AG04449 (cell line): ENCODE measurements around the gene SLX4IP.

ENCODE experiments used
- CTCF ChIA-PET: fragments of 350-600 bp; formaldehyde crosslinking; extraction: SDS; loops from one replicate; lab custom pipeline; 2021; ENCODE audit warnings: antibody characterized with exemption; lab: Yijun Ruan, JAX
- POLR2A ChIA-PET: fragments of 400-600, 350-600 bp; formaldehyde crosslinking; extraction: SDS; loops from one replicate; lab custom pipeline; 2020; ENCODE audit warnings: antibody characterized with exemption, inconsistent platforms; lab: Yijun Ruan, JAX
- DNase-seq: peaks from one replicate; pipeline ENCODE4 v3.0.0-alpha.2; 2010; ENCODE audit warnings: low read depth, low spot score
- H3K4me3 ChIP-seq: 2 replicates; pipeline ENCODE4 v1.5.1; 2011; ENCODE audit warnings: low read depth, mild to moderate bottlenecking, control low read depth, low read length
- TF ChIP-seq, protein P1 (sequence below): IDR thresholded peaks from one replicate; pipeline ENCODE4 v1.5.1; 2011; ENCODE audit warnings: mild to moderate bottlenecking, moderate library complexity, low read length, control low read depth, inconsistent platforms; ENCODE audit not compliant: insufficient read depth; ENCODE audit errors: missing control alignments

Gene SLX4IP

DNA sequence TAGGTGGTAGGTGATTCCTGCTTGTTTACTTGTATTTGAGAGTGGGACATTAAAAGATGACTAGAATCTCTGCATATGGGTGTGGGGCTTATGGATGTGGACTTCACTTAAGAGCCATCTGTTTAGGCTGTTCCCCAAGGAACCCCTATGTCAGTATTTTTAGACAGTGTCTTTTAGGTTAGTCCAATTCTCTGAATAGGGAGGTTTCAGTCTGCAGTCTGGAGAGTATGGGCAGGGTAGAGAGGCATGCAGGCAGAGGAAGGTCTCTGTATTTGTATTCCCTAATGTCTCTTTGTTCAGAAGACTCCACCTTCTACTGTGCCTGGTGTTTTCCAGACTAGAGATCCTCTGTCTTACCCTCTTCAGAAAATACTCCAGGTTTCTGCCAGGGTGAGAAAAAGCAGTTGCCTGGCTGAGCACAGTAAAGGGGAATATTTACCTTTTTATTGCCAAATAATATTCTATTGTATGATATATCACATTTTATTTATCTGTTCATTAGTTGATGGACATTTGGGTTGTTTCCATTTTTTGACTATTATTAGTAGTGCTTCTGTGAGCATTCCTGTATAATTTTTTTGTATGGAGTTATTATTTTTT lies 19.1 kb downstream of the SLX4IP start:
- ChIA-PET CTCF (no interaction called here), POLR2A (no interaction called here)
- no peak overlapping the region for H3K4me3 ChIP-seq
- TF ChIP-seq, protein P1, sequence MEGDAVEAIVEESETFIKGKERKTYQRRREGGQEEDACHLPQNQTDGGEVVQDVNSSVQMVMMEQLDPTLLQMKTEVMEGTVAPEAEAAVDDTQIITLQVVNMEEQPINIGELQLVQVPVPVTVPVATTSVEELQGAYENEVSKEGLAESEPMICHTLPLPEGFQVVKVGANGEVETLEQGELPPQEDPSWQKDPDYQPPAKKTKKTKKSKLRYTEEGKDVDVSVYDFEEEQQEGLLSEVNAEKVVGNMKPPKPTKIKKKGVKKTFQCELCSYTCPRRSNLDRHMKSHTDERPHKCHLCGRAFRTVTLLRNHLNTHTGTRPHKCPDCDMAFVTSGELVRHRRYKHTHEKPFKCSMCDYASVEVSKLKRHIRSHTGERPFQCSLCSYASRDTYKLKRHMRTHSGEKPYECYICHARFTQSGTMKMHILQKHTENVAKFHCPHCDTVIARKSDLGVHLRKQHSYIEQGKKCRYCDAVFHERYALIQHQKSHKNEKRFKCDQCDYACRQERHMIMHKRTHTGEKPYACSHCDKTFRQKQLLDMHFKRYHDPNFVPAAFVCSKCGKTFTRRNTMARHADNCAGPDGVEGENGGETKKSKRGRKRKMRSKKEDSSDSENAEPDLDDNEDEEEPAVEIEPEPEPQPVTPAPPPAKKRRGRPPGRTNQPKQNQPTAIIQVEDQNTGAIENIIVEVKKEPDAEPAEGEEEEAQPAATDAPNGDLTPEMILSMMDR, result no peak
- no peak for DNase-seq

DNA sequence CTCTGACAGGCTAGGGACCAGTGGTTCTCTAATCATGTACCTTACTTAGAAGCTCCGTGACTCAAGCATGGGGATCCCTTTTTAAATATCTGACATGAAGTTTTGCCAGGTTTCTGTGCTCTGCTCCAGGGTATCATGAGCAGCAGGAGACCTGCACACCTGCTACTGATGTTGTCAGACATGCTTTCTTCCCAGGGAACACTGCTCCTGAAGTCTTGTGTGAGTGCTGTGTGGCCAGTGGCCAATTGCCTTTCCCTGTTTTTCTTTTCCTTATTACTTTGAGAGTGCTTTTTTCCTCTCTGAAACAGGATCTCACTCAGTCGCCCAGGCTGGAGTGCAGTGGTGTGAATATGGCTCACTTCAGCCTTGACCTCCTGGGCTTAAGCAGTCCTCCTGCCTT lies 26.4 kb downstream of the SLX4IP start:
- TF ChIP-seq, protein P1, result no peak
- H3K4me3 ChIP-seq, result no peak overlapping the region
- ChIA-PET CTCF (no interaction called here), POLR2A (no interaction called here)
- no peak for DNase-seq

DNA sequence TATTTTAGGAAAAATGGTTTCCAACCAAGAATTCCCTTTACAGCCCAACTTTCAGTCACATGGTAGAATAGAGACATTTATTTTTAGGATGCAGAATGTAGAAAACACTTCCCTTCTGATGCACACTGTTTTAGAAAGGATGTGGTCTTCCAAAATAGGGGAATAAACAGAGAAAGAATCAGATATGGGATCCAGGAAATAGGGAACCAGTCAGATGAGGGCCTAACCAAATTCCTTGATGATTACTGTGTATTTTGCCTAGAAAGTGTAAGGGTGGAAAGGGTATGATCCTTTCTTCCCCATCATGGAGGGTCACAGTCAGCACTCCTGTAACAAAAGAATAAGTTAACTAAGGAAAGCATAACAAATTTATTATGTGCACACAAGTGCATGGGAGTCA lies 27.4 kb downstream of the SLX4IP start:
- CTCF ChIA-PET, result no interaction called here
- no peak for DNase-seq
- TF ChIP-seq, protein P1, result no peak
- no peak overlapping the region for H3K4me3 ChIP-seq
- POLR2A ChIA-PET, result no interaction called here

DNA sequence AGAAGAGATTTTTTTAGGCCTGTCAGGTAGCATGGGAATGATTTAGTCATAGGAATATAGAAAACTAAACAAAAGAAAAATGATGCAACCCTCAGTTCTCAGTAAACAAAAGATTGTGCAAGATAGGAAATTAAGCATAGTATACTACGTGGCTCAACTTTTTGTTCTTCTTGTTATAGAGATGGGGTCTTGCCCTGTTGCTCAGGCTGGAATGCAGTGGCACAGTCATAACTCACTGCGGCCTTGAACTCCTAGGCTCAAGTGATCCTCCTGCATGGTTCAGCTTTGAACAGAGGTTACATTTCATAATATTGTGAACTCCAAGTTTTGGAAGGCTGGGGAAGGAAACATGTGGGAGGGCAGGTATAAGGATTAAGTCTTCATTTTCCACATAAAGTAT lies 28.5 kb downstream of the SLX4IP start:
- ChIA-PET CTCF (no interaction called here), POLR2A (no interaction called here)
- H3K4me3 ChIP-seq, result no peak overlapping the region
- TF ChIP-seq, protein P1, result no peak
- DNase-seq, result no peak

DNA sequence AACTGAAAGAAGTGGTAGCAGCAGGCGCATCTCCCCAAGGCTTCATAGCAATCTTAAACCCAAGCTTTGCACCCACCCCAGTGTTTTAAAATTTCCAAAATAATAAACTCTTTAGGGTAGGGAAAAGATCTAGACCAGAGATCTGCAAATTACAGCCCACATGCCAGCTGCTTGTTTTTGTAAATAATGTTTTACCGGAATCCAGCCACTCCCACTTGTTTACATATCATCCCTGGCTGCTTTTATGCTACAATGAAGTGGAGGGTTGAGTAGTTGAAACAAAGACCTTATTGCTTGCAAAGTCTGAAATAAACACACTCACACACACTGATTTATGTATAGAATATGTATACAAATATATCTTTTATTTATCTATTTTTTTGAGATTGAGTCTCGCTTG lies 30.0 kb downstream of the SLX4IP start:
- ChIA-PET CTCF (interaction anchor here (0.9 kb wide), 1 partner anchor 71 kb away, joined by 3 read pairs; no protein-coding TSS in a partner anchor), POLR2A (no interaction called here)
- DNase-seq, result no peak
- no peak overlapping the region for H3K4me3 ChIP-seq
- TF ChIP-seq, protein P1, result no peak

DNA sequence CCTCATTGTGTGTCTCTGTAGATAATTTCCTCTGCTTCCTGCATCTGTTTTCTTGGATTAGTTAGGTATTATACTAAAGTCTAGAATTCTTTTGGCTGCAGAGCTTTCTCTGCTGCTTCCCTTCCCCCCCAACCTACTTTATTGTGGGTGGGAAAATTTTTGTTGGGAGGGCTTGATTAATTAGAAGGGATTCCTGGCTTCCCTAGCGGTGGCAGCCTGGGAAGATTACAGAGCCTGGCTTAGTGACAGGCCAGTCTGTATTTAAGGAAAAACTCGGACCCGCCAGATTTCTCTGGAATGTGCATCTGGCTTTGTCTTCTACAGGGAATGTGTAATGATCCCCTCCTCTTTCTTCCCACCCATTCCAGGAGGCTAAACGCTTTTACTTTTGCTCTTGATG lies 31.2 kb downstream of the SLX4IP start:
- POLR2A ChIA-PET, result no interaction called here
- CTCF ChIA-PET, result interaction anchor here (0.7 to 1.9 kb wide), 4 partner anchors 15 to 1077 kb away, joined by 3 to 6 read pairs (median 3); no protein-coding TSS in a partner anchor
- TF ChIP-seq, protein P1, result no peak
- no peak overlapping the region for H3K4me3 ChIP-seq
- no peak for DNase-seq
